NOMO-1 treated with DMSO at 0.1 percent for 48 hours (cell line): ENCODE results near the gene RRP1.

Source experiments
- DNase-seq: peaks from one replicate; lab custom pipeline; 2025; ENCODE audit not compliant: unreplicated experiment; lab: John Stamatoyannopoulos, UW

RRP1 gene

DNA sequence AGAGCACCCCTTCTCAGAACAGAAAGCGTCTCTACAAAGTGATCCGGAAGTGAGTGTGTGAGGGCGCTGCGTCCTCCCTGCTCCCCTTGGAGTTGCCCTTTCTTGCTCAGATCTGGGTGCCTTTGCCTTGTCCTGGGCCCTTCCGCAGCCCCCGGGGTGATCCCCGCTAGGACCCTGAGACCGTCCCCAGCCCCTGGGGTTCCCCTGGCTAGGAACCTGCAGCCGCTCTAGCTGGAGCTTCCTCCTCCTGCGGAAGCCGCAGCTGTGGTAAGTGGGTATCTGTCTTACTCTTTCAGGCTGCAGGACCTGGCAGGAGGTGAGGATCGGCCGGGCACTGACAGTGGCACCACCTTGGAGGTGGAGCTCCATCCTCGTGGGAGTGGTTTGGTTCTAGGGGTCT is 11.2 kb downstream of the RRP1 start:
- no peak for DNase-seq

DNA sequence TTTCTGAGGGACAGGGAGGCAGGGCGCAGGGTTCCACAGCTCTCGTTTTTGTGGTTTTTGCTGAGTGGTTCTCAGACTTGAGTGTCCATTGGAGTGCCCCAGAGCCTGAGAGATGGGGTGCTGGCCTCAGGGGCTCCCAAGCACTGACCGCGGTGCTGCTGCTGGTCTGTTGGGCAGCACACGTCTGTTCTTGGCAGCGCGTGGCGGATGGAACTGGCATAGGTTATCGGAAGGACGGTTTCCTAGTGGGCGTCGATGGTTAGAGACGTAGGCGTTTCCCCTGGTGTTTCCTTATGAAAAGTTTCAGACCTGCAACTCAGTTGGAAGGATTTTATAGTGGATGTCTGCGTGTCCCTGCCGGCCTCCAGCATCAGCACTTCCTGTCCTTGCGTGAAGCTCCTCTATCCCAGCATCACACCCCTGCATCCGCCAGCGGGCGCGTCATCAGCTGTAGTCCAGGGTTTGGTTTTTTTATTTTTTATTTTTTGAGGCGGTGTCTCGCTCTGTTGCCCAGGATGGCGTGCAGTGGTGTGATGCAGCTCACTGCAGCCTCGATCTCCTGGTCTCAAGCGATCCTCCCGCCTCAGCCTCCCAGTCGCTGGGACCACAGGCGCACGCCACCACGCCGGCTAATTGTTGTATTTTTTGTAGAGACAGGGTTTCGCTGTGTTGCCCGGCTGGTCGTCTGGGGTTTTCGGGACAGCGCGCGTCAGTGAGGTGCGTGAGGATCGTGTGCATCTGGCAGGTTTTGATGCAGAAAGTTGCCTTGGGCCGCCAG is 11.8 kb downstream of the RRP1 start:
- DNase-seq = no peak

DNA sequence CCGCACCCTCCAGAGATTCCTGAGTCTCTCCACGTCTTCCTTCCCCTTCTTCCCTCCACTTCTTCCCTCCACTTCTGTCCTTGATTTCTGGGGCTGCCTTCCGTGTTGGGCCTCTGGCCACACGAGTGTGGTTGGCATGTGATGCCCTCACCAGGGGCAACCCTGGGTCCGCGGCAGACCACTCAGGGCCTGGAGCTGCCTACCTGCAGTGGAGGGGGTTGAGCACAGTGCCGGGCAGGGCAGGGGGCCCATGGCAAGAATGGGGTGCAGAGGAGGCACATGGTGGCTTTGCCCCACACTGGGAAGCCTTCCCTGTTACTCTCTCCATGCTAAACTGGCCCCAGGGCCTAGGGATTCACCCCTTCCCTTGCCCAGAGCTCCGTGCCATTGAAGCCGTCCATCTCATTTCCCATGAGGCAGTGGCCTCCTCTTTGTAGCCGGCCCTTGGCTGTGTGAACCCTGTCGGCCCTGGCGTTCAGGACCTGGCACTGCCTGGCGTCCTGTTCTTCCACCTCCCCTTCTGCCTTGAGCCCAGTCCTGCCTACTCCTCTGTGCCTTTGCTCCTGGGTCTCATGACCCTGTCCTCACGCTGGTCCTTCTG is 13.4 kb downstream of the RRP1 start:
- DNase-seq = no peak

DNA sequence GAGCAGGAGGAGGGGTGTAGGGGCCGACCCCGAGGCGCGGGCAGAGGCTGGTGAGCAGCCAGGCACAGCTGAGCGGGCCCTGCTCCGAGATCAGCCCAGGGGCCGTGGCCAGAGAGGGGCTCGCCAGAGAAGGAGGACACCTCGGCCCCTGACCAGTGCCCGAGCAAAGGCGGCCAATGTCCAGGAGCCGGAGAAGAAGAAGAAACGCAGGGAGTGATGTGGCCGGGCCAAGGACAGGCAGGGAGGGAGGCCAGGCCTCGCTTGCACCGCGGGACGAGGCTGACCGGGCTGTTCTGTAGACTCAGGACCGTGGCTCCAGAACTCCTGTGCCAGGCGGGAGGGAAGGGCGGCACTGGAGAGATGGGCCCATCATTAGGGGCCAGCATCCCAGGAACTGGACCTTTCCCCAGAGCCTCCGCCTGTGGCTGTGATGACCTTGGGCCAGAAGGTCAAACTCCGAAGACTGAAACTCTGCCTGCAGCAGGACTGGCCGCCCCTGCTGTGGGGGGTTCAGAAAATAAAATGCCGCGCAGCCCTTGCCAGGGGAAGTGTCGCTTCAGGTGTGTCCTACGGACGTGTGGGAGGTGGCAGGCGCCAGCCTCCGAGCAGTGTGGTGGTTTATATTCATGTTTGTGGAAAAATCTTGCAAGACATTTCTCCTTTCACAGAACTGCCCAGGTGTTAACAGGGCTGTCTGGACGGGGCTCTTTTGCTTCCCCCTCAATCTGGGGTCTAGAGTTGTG is 14.4 kb downstream of the RRP1 start:
- no peak for DNase-seq

DNA sequence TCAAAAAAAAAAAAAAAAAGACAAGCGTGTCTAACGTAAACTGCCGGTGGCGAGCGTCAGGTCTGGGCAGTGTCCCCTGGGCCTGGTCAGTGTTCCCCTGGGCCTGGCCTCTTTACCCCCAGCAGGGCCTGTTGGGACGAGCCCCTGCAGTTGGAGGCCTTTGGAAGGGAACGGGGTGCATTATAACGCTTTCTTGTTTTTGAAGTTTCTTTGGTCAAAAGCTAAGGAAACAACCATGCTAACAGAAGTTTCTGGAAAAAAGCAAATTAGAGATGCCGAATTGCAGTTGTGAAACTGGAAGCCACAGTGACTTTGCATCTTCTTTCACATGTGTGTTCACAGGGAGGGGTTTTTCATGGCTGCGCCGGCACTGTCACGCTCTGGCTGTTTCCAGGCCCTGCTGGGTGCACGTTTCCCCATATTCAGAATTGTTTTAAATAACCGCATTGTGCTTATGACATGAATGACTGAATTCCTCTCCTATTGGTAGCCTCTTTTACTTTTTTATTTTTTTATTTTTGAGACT is 16.0 kb downstream of the RRP1 start:
- peak; percentile 92 for DNase-seq

GRCh38 chr21:43806017-43806710 is 16.8 kb downstream of the RRP1 start:
- no peak for DNase-seq

GRCh38 chr21:43808367-43808766 is 19.0 kb downstream of the RRP1 start:
- DNase-seq = no peak

DNA sequence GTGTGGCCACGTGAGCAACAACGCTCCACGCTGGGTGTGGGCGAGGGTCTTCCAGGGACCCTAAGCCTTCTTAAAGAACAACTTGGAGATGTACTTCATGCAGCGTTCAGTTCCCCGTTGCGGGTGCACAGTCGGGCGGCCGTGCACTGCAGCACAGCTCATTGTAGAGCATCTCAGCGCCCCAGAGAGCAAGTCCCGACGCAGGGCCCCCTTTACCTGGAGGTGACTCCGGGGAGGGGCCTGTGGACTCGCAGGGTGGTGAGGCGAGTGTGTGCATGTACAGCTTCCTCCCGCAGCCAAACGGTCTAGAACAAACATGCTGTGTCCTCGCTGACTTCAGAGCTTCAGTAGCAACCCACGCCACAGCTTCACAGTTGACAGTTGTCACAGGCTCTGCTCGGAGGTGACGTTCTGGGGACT is 19.5 kb downstream of the RRP1 start:
- no peak for DNase-seq

GRCh38 chr21:43809346-43809799 is 20.0 kb downstream of the RRP1 start:
- DNase-seq = no peak

GRCh38 chr21:43809853-43810504 is 20.6 kb downstream of the RRP1 start:
- DNase-seq = no peak

DNA sequence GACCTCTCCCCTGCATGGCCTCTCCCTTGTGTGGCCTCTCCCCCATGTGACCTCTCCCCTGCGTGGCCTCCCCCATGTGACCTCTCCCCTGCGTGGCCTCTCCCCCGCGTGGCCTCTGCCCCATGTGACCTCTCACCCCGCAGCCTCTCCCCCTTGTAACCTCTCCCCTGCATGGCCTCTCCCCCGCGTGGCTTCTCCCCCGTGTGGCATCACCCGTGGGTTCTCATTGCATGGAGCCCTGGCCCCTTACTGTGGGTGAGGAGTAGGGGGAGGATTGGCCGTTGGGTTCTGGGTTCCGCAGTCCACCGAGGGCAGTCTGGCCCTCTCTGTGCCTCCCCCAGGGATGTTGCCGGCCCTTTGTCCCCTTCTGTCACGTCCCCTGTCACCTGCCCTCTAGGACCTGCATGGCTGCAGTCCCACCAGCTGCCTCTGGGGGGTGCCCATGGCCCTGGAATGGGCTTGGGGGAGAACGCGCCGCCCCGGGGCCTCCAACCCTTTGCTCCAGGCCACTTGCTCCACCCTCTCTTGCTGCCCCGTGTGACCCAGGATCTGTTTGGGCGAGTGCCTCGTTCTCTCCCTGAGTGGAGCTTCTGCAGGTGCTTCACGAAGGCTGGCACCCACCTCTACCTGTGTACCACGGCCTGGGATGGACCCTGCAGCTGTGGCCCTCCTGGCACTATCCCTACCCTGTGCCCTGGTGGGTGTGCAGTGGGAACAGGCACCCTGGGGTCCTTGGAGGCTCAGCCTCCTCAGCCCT is 21.3 kb downstream of the RRP1 start:
- DNase-seq = peak; percentile 88

GRCh38 chr21:43811262-43812105 is 22.1 kb downstream of the RRP1 start:
- no peak for DNase-seq

- peak; percentile 22 for DNase-seq
Measured at GRCh38 chr21:43812139-43812821, 22.9 kb downstream of the RRP1 start.

GRCh38 chr21:43812957-43813655 is 23.7 kb downstream of the RRP1 start:
- DNase-seq = no peak

GRCh38 chr21:43813656-43813980 is 24.2 kb downstream of the RRP1 start:
- no peak for DNase-seq

DNA sequence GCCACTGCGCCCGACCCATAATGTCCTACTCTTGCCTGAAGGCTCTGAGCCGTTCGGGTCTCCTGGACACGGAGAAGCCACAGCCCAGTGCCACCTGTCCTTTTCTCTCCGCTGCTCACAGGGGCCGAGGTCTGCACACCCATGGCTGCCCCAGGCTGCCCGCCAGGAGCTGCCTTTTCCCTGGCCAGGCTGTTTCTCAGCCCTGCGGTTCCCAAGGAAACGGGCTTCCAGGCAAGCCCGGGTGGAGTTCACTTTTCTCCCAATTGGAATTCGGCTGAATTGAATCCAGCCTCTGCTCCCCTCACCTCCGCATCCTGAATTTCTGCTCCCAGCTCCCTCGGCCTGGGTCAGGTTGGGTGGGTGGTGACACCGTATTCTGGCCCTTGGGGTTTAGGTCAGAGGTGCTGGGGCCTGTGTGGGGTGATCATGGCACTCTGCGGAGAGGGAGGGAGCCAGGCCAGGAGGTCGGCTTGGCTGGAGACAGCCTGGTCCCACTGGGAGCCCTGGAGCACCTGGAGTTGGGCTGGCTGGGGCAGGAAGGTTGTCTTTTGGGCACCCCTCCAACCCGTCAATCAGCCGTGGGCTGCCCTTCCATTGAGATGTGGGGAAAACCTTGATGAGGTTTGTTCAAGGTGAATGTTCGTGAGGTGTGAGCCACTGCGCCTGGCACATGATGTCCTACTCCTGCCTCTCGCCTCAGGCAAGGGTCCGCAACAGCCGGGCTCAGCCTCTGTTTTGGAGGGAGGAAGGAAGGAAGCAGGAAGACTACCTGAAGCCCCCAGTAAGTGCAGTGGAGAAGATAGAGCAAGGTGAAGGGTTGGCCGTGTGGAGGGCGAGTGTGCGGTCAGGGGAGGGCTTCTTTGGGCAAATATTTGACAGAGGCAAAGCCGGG is 25.1 kb downstream of the RRP1 start:
- no peak for DNase-seq

DNA sequence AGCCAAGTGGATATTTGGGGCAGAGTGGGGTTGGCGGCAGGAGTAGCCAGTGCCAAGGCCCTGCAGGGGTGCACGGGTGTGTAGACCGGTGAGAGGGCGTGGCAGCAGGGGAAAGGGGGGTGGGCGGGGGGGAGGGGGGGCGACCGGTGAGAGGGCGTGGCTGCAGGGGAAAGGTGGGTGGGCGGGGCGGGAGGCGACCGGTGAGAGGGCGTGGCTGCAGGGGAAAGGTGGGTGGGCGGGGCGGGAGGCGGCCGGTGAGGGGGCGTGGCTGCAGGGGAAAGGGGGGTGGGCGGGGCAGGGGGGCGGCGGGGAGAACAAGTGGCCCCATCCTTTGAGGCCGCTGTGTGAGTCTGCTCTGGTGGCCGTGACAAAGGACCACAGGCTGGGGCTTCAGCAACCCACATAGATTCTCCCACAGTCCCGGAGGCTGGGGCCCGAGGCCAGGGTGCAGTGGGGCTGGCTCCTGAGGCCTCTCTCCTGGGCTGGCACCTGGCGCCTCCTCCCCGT is 25.8 kb downstream of the RRP1 start:
- no peak for DNase-seq
